Measurements from ENCODE around the gene PPM1K. TPM values are rescaled to one million over a fixed set of nuclear protein-coding genes. Genes with fewer than 3 reads are reported as not detected.

PPM1K gene
- total RNA-seq, 1 experiment from 2014 or later, result 15.3 TPM

GRCh38 chr4:88226143-88226542, 58.2 kb downstream of the PPM1K start:
- H3K27ac Mint-ChIP-seq (ENCODE audit: unreplicated experiment), result no peak overlapping the region
- H3K4me3 Mint-ChIP-seq (ENCODE audit: low read depth, unreplicated experiment), result no peak overlapping the region
- no peak for DNase-seq
- peaks cover 3% of the 10 kb centered on the region for H3K9me3 Mint-ChIP-seq (ENCODE audit: low read depth, unreplicated experiment)
- H3K4me1 Mint-ChIP-seq (ENCODE audit: low read depth, unreplicated experiment), result no peaks in the 10 kb centered on the region
- H3K36me3 Mint-ChIP-seq (ENCODE audit: insufficient read depth, unreplicated experiment), result no peaks in the 10 kb centered on the region
- no peak for TF ChIP-seq CTCF (IDR thresholded peaks at IDR 0.05; ENCODE audit: unreplicated experiment)
- CTCF ChIA-PET, result no interaction called here
- BruUV-seq (replicated peaks), result no TSS peak
- intact Hi-C loops (cut with micrococcal nuclease; ENCODE audit: unreplicated experiment), result no loop called here
- no peaks in the 10 kb centered on the region for H3K27me3 Mint-ChIP-seq (ENCODE audit: unreplicated experiment)

- no peak for DNase-seq
- Mint-ChIP-seq H3K36me3 (ENCODE audit: insufficient read depth, unreplicated experiment) (no peaks in the 10 kb centered on the region), H3K27me3 (ENCODE audit: unreplicated experiment) (no peaks in the 10 kb centered on the region), H3K9me3 (ENCODE audit: low read depth, unreplicated experiment) (peaks cover 4% of the 10 kb centered on the region), H3K4me3 (ENCODE audit: low read depth, unreplicated experiment) (no peak overlapping the region), H3K4me1 (ENCODE audit: low read depth, unreplicated experiment) (no peaks in the 10 kb centered on the region), H3K27ac (ENCODE audit: unreplicated experiment) (no peak overlapping the region)
- intact Hi-C loops (cut with micrococcal nuclease; ENCODE audit: unreplicated experiment), result no loop called here
- CTCF ChIA-PET, result no interaction called here
- TF ChIP-seq CTCF (IDR thresholded peaks at IDR 0.05; ENCODE audit: unreplicated experiment), result no peak
- no TSS peak for BruUV-seq (replicated peaks)
Observed at GRCh38 chr4:88225232-88226105, 58.9 kb downstream of the PPM1K start.

- no peaks in the 10 kb centered on the region for H3K27me3 Mint-ChIP-seq (ENCODE audit: unreplicated experiment)
- no peaks in the 10 kb centered on the region for H3K36me3 Mint-ChIP-seq (ENCODE audit: insufficient read depth, unreplicated experiment)
- no peaks in the 10 kb centered on the region for H3K4me1 Mint-ChIP-seq (ENCODE audit: low read depth, unreplicated experiment)
- no peak overlapping the region for H3K27ac Mint-ChIP-seq (ENCODE audit: unreplicated experiment)
- no peak overlapping the region for H3K4me3 Mint-ChIP-seq (ENCODE audit: low read depth, unreplicated experiment)
- intact Hi-C loops (cut with micrococcal nuclease; ENCODE audit: unreplicated experiment), result no loop called here
- CTCF ChIA-PET, result no interaction called here
- peaks cover 4% of the 10 kb centered on the region for H3K9me3 Mint-ChIP-seq (ENCODE audit: low read depth, unreplicated experiment)
- TF ChIP-seq CTCF (IDR thresholded peaks at IDR 0.05; ENCODE audit: unreplicated experiment), result no peak
- DNase-seq, result no peak
- BruUV-seq (replicated peaks), result no TSS peak
Observed at GRCh38 chr4:88223516-88223915, 60.8 kb downstream of the PPM1K start.

- Mint-ChIP-seq H3K9me3 (ENCODE audit: low read depth, unreplicated experiment) (peaks cover 4% of the 10 kb centered on the region), H3K27me3 (ENCODE audit: unreplicated experiment) (peaks cover 8% of the 10 kb centered on the region), H3K36me3 (ENCODE audit: insufficient read depth, unreplicated experiment) (no peaks in the 10 kb centered on the region), H3K4me3 (ENCODE audit: low read depth, unreplicated experiment) (no peak overlapping the region), H3K4me1 (ENCODE audit: low read depth, unreplicated experiment) (no peaks in the 10 kb centered on the region), H3K27ac (ENCODE audit: unreplicated experiment) (no peak overlapping the region)
- CTCF ChIA-PET, result interaction anchor here (0.7 to 1.9 kb wide), 7 partner anchors 65 to 298 kb away, joined by 3 to 35 read pairs (median 5); partner anchors contain the start of genes HERC5, HERC6 and PPM1K
- no TSS peak for BruUV-seq (replicated peaks)
- TF ChIP-seq CTCF (IDR thresholded peaks at IDR 0.05; ENCODE audit: unreplicated experiment), result peak; percentile 23
- intact Hi-C loops (cut with micrococcal nuclease; ENCODE audit: unreplicated experiment), result loop anchor here (1.0 to 5.0 kb wide), 3 partner anchors 148 to 296 kb away; no protein-coding TSS in a partner anchor
- peak; percentile 26 for DNase-seq
Observed at GRCh38 chr4:88219099-88219498, 65.3 kb downstream of the PPM1K start.

Measured in Calu3 (cell line).